ENCODE results near the gene LENG9. TPM values are rescaled to one million over a fixed set of nuclear protein-coding genes. Genes with fewer than 3 reads are reported as not detected.

The LENG9 gene
- total and polyA plus RNA-seq, 10 donors, result 1.7 to 8.3 (median 4.9) TPM

DNA sequence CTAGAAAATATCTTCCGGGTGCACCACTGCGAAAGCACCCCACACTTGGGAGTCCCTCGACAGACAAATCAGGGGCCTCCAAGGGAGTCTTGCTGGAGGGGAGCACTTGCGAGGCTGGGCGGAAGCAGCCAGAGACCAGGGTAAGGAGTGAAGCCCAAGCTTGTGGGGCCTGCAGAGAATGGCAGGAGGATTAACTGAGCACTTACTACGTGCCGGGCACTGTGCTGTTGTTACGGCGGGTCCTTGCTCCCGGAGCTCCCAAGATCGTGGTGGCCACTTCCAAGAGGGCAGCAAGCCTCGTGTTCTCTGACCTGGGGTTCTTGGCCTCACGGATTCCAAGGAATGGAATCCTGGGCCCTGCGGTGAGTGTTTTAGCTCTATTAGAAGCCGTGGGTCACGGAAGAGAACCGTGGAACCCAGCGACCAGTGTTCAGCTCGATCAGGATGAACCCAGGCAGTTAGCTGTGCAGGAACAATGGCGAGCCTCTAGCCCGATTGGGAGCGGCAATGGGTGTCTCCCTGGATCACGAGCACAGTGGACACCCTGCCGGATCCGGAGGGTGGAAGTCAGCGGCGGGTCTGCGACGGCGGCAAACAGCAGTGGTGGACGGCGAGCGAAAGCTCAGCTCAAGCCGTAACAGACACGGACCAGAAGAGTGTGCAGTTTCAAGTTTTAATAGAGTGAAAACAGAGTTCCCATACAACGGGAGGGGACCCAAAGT is 38.8 kb downstream of the LENG9 start:
- H3K27ac ChIP-seq, result no peak overlapping the region
- peaks cover 0 to 12% (median under 1%) of the 10 kb centered on the region in 6 donors for H3K4me1 ChIP-seq
- no peak for DNase-seq
- intact Hi-C loops (cut with DNase I; ENCODE audit: low total_unique reads), result no loop called here
- no peak overlapping the region for H3K4me3 ChIP-seq
- H3K36me3 ChIP-seq, result no peaks in the 10 kb centered on the region
- H3K27me3 ChIP-seq (replicated peaks in 1 of 7), result peaks cover 0 to 94% (median 52%) of the 10 kb centered on the region in 7 donors
- TF ChIP-seq POLR2A (IDR thresholded peaks at IDR 0.05) (no peak), POLR2AphosphoS5 (IDR thresholded peaks at IDR 0.05) (no peak)
- TF ChIP-seq, protein P1, sequence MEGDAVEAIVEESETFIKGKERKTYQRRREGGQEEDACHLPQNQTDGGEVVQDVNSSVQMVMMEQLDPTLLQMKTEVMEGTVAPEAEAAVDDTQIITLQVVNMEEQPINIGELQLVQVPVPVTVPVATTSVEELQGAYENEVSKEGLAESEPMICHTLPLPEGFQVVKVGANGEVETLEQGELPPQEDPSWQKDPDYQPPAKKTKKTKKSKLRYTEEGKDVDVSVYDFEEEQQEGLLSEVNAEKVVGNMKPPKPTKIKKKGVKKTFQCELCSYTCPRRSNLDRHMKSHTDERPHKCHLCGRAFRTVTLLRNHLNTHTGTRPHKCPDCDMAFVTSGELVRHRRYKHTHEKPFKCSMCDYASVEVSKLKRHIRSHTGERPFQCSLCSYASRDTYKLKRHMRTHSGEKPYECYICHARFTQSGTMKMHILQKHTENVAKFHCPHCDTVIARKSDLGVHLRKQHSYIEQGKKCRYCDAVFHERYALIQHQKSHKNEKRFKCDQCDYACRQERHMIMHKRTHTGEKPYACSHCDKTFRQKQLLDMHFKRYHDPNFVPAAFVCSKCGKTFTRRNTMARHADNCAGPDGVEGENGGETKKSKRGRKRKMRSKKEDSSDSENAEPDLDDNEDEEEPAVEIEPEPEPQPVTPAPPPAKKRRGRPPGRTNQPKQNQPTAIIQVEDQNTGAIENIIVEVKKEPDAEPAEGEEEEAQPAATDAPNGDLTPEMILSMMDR (IDR thresholded peaks at IDR 0.05 in 8 of 11, conservative IDR thresholded peaks at IDR 0.05 in 3 of 11), result no peak
- WGBS, 5 donors, result 88 to 91% (median 89%) methylated on average over 30 to 36 of the region's 36 CpGs
- no peaks in the 10 kb centered on the region for H3K9me3 ChIP-seq

DNA sequence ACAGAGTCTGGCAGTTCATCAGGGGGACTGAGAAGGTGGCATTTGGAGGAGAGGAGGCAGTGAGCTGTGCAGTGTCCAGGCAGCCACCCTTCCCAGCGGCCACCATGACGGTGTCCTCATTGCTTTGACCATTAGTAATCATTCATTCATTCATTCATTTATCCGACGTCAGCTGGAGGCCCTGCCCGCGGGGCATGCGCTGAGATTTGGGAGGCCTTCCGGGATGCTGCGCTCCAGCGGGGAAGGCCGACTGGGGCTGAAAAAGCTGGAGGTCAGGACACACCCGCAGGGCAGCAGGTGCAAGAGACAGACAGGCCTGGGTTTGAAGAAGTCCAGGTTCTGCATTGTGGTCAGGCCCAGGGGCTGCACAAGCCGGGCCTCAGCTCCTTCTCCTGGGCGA is 39.4 kb downstream of the LENG9 start:
- Histone ChIP-seq H3K9me3 (no peaks in the 10 kb centered on the region), H3K36me3 (no peaks in the 10 kb centered on the region), H3K27ac (no peak overlapping the region), H3K27me3 (replicated peaks in 1 of 7) (peaks cover 0 to 94% (median 50%) of the 10 kb centered on the region in 7 donors), H3K4me3 (no peak overlapping the region), H3K4me1 (peaks cover 0 to 11% (median 1%) of the 10 kb centered on the region in 6 donors)
- TF ChIP-seq, protein P1 (IDR thresholded peaks at IDR 0.05 in 8 of 11, conservative IDR thresholded peaks at IDR 0.05 in 3 of 11), result no peak
- no peak for TF ChIP-seq POLR2A (IDR thresholded peaks at IDR 0.05)
- DNase-seq, result no peak
- intact Hi-C loops (cut with DNase I; ENCODE audit: low total_unique reads), result no loop called here
- WGBS, 5 donors, result 81 to 89% (median 87%) methylated on average over 13 to 14 of the region's 14 CpGs

DNA sequence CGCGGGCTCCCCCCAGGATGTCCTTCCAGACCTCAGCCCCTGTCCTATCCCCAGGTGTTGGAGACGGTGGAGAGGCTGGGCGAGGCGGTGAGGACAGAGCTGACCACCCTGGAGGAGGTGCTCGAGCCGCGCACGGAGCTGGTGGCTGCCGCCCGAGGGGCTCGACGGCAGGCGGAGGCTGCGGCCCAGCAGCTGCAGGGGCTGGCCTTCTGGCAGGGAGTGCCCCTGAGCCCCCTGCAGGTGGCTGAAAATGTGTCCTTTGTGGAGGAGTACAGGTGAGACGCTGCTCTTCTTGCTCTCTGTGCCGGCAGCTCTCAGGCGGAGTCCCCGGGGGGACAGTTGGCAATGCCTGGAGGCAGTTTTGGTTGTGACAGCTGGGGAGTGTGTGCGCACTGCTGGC is 41.4 kb downstream of the LENG9 start:
- intact Hi-C loops (cut with DNase I; ENCODE audit: low total_unique reads), result no loop called here
- TF ChIP-seq, protein P1 (IDR thresholded peaks at IDR 0.05 in 8 of 11, conservative IDR thresholded peaks at IDR 0.05 in 3 of 11), result no peak
- TF ChIP-seq POLR2A (IDR thresholded peaks at IDR 0.05) (no peak), POLR2AphosphoS5 (IDR thresholded peaks at IDR 0.05) (no peak)
- Histone ChIP-seq H3K27me3 (replicated peaks in 1 of 7) (peaks cover 0 to 95% (median 38%) of the 10 kb centered on the region in 7 donors), H3K9me3 (no peaks in the 10 kb centered on the region), H3K36me3 (no peaks in the 10 kb centered on the region), H3K4me1 (peaks cover 0 to 30% (median 16%) of the 10 kb centered on the region in 6 donors), H3K4me3 (no peak overlapping the region), H3K27ac (no peak overlapping the region)
- 78 to 91% (median 83%) methylated on average over 10 to 20 of the region's 20 CpGs for WGBS, 5 donors
- DNase-seq, result no peak

DNA sequence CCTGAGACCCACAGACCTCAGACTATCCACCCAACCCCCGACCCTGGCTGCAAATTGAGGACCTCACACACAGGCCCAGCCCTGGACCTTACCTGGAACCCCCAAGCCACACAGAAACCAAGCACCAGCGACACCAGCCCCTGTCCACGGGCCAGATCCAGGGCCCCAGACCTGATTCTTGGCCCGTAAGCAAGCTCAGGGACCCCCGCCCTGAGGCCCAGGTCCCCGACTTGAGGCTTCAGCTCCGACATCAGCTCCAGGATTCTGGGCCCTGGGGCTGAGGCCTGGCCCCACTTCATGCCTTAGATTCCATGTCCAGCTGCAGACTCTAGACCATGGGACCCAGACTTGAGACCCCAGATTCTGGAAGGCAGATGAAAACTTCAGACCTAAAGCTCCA is 42.1 kb downstream of the LENG9 start:
- Histone ChIP-seq H3K36me3 (no peaks in the 10 kb centered on the region), H3K4me1 (peaks cover 0 to 30% (median 19%) of the 10 kb centered on the region in 6 donors), H3K27ac (no peak overlapping the region), H3K27me3 (replicated peaks in 1 of 7) (peaks cover 5 to 96% (median 42%) of the 10 kb centered on the region in 7 donors), H3K9me3 (no peaks in the 10 kb centered on the region), H3K4me3 (no peak overlapping the region)
- intact Hi-C loops (cut with DNase I; ENCODE audit: low total_unique reads), result no loop called here
- no peak for TF ChIP-seq POLR2A (IDR thresholded peaks at IDR 0.05)
- no peak for TF ChIP-seq POLR2AphosphoS5 (IDR thresholded peaks at IDR 0.05)
- no peak for DNase-seq
- WGBS, 5 donors, result 85 to 94% (median 88%) methylated on average over 6 to 7 of the region's 7 CpGs
